Tibial nerve (tissue), 4 donors: ENCODE results near the gene OR8J3. TPM values are rescaled to one million over a fixed set of nuclear protein-coding genes. Genes with fewer than 3 reads are reported as not detected.
"Not testable (repeated sequence)": the region's sequence is repeated elsewhere in the genome, so short reads cannot be mapped to it uniquely, and the experiment has no call there.

Experiments used
- DNase-seq, 2 donors: peaks; one replicate each; pipeline ENCODE4 v3.0.0-alpha.2; 2019; ENCODE audit warnings: low spot score in 2 of 2
- H3K27ac ChIP-seq, 4 donors: fragments of 200-600 bp; sonication (generic) in 3 of 4; one replicate each; pipeline ENCODE4 v1.5.1; 2017 to 2019; ENCODE audit warnings: mild to moderate bottlenecking in 1 of 4
- H3K27me3 ChIP-seq, 2 donors: fragments of 200-600 bp; sonication (generic) in 1 of 2; one replicate each; pipeline versions ENCODE4 v1.5.1 to v1.6.0; 2017 to 2019
- H3K36me3 ChIP-seq, 3 donors: fragments of 200-600 bp; sonication (generic); one replicate each; pipeline ENCODE4 v1.5.1; 2018 to 2019
- H3K4me1 ChIP-seq, 4 donors: fragments of 200-600 bp; sonication (generic) in 3 of 4; one replicate each; pipeline ENCODE4 v1.5.1; 2017 to 2019
- H3K4me3 ChIP-seq, 4 donors: fragments of 200-600 bp; sonication (generic) in 3 of 4; one replicate each; pipeline ENCODE4 v1.5.1; 2017 to 2019; ENCODE audit warnings: mild to moderate bottlenecking in 1 of 4, moderate library complexity in 1 of 4
- H3K9me3 ChIP-seq, 4 donors: fragments of 200-600 bp; sonication (generic) in 3 of 4; one replicate each; pipeline ENCODE4 v1.5.1; 2017 to 2019
- EP300 ChIP-seq, 2 donors: sonication (generic); formaldehyde crosslinking; IDR thresholded peaks; one replicate each; pipeline ENCODE4 v1.6.1; 2017; ENCODE audit warnings: antibody characterized with exemption in 2 of 2, mild to moderate bottlenecking in 1 of 2
- POLR2A ChIP-seq, 2 donors: fragments of 450-650 bp; IDR thresholded peaks; one replicate each; pipeline ENCODE4 v1.6.1; 2017; ENCODE audit warnings: antibody characterized with exemption in 2 of 2, mild to moderate bottlenecking in 2 of 2, moderate library complexity in 2 of 2
- WGBS, 2 donors: methylation state at CpG; one replicate each; pipeline ENCODE4 v1.1.5; 2018; 5-methylcytosine and 5-hydroxymethylcytosine counted together
- total RNA-seq, 4 donors: library from RNA; depleted of rRNA; stranded (reverse); fragments of >200 nt; gene quantifications; one replicate each; pipeline ENCODE4 v1.1.0, GENCODE V29; 2016
- TF ChIP-seq, protein P1 (sequence below), 5 experiments: fragments of 200-600 bp in 3 of 5; fragments of 450-650 bp in 2 of 5; sonication (generic) in 3 of 5; IDR thresholded peaks; one replicate each; pipeline ENCODE4 v1.5.1; 2016 to 2019; ENCODE audit warnings: antibody characterized with exemption in 5 of 5, mild to moderate bottlenecking in 3 of 5, moderate library complexity in 2 of 5

The OR8J3 gene
- total RNA-seq, 4 donors from 2014 or later = not detected

DNA sequence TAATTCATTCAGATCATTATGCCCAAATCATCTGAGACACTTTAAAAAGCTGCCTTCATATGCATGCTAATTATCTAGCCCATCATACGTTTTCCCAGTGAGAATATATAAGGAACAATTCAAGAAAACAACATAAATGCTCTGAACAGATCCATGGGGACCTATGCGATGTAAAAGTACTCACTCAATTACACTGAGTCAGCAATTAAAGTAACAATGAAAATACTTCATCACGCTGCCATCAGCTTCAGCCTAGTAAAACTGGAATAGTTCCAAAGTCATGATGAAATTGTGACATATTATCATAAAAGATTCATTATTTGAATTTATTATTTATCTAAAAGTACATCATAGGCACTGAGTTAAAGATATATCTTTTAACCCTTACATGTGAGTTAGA lies 23.8 kb upstream of the OR8J3 start:
- Histone ChIP-seq H3K36me3 (no peaks in the 10 kb centered on the region), H3K27ac (no peak overlapping the region), H3K4me3 (no peak overlapping the region), H3K4me1 (no peaks in the 10 kb centered on the region), H3K9me3 (no peaks in the 10 kb centered on the region), H3K27me3 (no peaks in the 10 kb centered on the region)
- TF ChIP-seq EP300 (IDR thresholded peaks at IDR 0.05) (no peak), POLR2A (IDR thresholded peaks at IDR 0.05) (no peak)
- TF ChIP-seq, protein P1, sequence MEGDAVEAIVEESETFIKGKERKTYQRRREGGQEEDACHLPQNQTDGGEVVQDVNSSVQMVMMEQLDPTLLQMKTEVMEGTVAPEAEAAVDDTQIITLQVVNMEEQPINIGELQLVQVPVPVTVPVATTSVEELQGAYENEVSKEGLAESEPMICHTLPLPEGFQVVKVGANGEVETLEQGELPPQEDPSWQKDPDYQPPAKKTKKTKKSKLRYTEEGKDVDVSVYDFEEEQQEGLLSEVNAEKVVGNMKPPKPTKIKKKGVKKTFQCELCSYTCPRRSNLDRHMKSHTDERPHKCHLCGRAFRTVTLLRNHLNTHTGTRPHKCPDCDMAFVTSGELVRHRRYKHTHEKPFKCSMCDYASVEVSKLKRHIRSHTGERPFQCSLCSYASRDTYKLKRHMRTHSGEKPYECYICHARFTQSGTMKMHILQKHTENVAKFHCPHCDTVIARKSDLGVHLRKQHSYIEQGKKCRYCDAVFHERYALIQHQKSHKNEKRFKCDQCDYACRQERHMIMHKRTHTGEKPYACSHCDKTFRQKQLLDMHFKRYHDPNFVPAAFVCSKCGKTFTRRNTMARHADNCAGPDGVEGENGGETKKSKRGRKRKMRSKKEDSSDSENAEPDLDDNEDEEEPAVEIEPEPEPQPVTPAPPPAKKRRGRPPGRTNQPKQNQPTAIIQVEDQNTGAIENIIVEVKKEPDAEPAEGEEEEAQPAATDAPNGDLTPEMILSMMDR (IDR thresholded peaks at IDR 0.05) = no peak
- WGBS, 2 donors = 31 to 51% methylated on average over 3 of the region's 3 CpGs
- DNase-seq = no peak

DNA sequence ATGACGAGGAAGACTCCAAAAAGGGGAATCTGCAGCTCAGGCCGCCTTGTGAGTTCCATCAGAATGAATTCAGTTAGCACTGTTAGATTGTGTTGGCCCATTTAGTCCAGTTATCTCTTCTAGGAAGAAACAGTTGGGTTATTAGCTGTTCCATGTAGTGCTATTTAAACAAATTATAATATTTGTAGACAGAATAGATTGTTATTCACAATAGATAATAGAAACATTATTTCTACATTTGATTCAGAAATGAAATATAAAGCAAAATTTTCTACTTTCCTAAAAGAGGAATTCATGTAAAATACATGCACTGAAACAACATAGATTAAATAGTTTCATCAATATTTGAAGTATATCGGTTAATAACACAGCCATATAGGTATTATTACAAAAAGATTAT lies 20.2 kb upstream of the OR8J3 start, which contains the start of gene OR8K5:
Gene OR8K5 (minus strand): TSS at position 101 of the 400 bp plus-strand sequence. CDS start 0 bp downstream, at position 101.
- H3K27me3 ChIP-seq = no peaks in the 10 kb centered on the region
- 78 to 85% methylated on average over 3 of the region's 3 CpGs for WGBS, 2 donors
- no peak for DNase-seq
- H3K9me3 ChIP-seq = peaks cover 0 to 10% (median 0%) of the 10 kb centered on the region in 4 donors
- H3K4me3 ChIP-seq = no peak within 1 kb of the TSS
- no peak for TF ChIP-seq EP300 (IDR thresholded peaks at IDR 0.05)
- H3K36me3 ChIP-seq = no peaks in the 10 kb centered on the region
- no peaks in the 10 kb centered on the region for H3K4me1 ChIP-seq
- no peak within 1 kb of the TSS for H3K27ac ChIP-seq

DNA sequence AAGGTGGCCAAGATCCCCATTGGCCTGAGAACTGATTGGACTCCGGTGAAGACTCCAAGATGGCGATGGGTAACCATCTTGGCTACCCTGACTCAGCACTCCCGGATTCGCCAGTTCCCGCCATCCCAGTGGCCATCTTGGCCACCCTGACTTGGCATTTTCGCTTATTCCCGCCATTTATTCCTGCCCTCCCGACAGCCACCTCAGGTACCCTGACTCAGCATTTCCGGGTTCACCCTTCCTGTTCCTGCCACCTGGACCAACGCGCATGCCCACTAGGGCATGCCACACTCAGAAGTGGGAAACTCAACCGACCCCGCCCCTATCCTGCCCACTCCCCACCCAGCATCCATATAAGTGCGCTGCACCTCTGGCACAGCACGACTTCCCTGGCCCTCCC lies 12.3 kb upstream of the OR8J3 start:
- WGBS, 2 donors = 93 to 96% methylated on average over 15 of the region's 15 CpGs
- H3K27ac ChIP-seq = no peak overlapping the region
- H3K4me1 ChIP-seq = no peaks in the 10 kb centered on the region
- TF ChIP-seq, protein P1 (IDR thresholded peaks at IDR 0.05) = no peak
- no peaks in the 10 kb centered on the region for H3K36me3 ChIP-seq
- peaks cover 0 to 32% (median 0%) of the 10 kb centered on the region in 4 donors for H3K9me3 ChIP-seq
- DNase-seq = no peak
- no peaks in the 10 kb centered on the region for H3K27me3 ChIP-seq
- H3K4me3 ChIP-seq = no peak overlapping the region

- Histone ChIP-seq H3K27me3 (no peaks in the 10 kb centered on the region), H3K27ac (no peak overlapping the region), H3K4me3 (no peak overlapping the region), H3K9me3 (peaks cover 0 to 32% (median 0%) of the 10 kb centered on the region in 4 donors), H3K4me1 (no peaks in the 10 kb centered on the region), H3K36me3 (no peaks in the 10 kb centered on the region)
- no peak for TF ChIP-seq POLR2A (IDR thresholded peaks at IDR 0.05)
- TF ChIP-seq, protein P1 (IDR thresholded peaks at IDR 0.05) = no peak
- no peak for TF ChIP-seq EP300 (IDR thresholded peaks at IDR 0.05)
- DNase-seq = no peak
- 63 to 65% methylated on average over 1 of the region's 1 CpG for WGBS, 2 donors
Measured at GRCh38 chr11:56151376-56151775, 11.4 kb upstream of the OR8J3 start.

- H3K4me1 ChIP-seq, DNase-seq, H3K27ac ChIP-seq, H3K36me3 ChIP-seq, H3K4me3 ChIP-seq, H3K27me3 ChIP-seq, H3K9me3 ChIP-seq: not testable (repeated sequence)
- 91 to 97% methylated on average over 14 to 29 of the region's 30 CpGs for WGBS, 2 donors
Measured at GRCh38 chr11:56143681-56144080, 3.7 kb upstream of the OR8J3 start.

GRCh38 chr11:56122073-56122472 lies 17.9 kb downstream of the OR8J3 start, which contains the start of gene OR8H3:
Gene OR8H3, plus strand, starts transcription at chr11:56122373. Its CDS starts 0 bp downstream, at chr11:56122373.
- no peak for TF ChIP-seq EP300 (IDR thresholded peaks at IDR 0.05)
- TF ChIP-seq, protein P1 (IDR thresholded peaks at IDR 0.05) = no peak
- no peak for TF ChIP-seq POLR2A (IDR thresholded peaks at IDR 0.05)
- WGBS, 2 donors = 80 to 83% methylated on average over 6 of the region's 6 CpGs
- H3K4me3 ChIP-seq = no peak within 1 kb of the TSS

More at GRCh38 chr11:56122073-56122472, 17.9 kb downstream of the OR8J3 start, which contains the start of gene OR8H3:
- Histone ChIP-seq H3K27me3 (no peaks in the 10 kb centered on the region), H3K36me3 (no peaks in the 10 kb centered on the region), H3K9me3 (no peaks in the 10 kb centered on the region), H3K4me1 (no peaks in the 10 kb centered on the region), H3K27ac (no peak within 1 kb of the TSS)
- DNase-seq = no peak
